ENCODE measurements around the gene ZBED4.

DNA sequence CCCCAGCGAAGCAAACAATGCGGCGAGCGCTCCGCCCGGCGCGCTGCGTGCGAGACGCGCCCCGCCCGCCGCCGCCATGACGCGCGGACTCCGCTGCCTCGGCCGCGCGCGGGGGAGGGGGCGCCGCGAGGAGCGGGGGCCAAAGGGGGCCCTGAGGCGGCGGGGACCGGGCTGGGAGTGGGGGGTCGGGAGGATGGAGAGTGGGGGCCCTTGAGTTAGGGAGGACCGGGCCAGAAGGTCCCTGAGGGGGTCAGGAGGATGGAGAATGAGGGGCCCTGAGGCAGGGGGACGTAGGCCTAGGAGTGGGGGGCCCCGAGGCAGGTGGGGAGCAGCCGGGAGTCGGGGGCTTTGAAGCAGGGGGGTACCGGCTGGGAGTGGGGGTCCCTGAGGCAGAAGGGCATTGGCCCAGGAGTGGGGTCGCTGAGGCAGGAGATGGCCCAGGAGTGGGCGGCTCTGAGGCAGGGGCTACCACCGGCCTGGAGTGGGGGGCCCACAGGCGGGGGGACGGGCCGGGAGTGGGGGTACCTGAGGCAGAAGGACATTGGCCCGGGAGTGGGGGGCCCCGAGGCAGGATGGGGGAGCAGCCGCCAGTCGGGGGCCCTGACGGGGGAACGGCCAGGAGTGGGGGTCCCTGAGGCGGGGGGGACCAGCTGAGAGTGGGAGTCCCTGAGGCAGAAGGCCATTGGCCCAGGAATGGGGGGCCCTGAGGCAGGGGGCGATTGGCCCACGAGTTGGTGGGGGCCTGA lies 25.6 kb upstream of the ZBED4 start, which contains the start of gene BRD1:
- TF ChIP-seq EZH2 (IDR thresholded peaks at IDR 0.05; ENCODE audit: insufficient read depth, low read length): no peak
- TF ChIP-seq, protein P1, sequence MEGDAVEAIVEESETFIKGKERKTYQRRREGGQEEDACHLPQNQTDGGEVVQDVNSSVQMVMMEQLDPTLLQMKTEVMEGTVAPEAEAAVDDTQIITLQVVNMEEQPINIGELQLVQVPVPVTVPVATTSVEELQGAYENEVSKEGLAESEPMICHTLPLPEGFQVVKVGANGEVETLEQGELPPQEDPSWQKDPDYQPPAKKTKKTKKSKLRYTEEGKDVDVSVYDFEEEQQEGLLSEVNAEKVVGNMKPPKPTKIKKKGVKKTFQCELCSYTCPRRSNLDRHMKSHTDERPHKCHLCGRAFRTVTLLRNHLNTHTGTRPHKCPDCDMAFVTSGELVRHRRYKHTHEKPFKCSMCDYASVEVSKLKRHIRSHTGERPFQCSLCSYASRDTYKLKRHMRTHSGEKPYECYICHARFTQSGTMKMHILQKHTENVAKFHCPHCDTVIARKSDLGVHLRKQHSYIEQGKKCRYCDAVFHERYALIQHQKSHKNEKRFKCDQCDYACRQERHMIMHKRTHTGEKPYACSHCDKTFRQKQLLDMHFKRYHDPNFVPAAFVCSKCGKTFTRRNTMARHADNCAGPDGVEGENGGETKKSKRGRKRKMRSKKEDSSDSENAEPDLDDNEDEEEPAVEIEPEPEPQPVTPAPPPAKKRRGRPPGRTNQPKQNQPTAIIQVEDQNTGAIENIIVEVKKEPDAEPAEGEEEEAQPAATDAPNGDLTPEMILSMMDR (IDR thresholded peaks at IDR 0.05; ENCODE audit: insufficient read depth, low read depth, low read length): no peak

Data from astrocyte (in vitro differentiated cells and primary cell).